Thyroid gland (tissue), 4 donors: ENCODE data around the gene NTRK2.

ENCODE experiments used
- POLR2A ChIP-seq, 2 donors: fragments of 450-650 bp; IDR thresholded peaks; one replicate each; pipeline ENCODE4 v1.6.1; 2017; ENCODE audit warnings: antibody characterized with exemption in 2 of 2, mild to moderate bottlenecking in 2 of 2, moderate library complexity in 1 of 2
- TF ChIP-seq, protein P1 (sequence below), 6 experiments: fragments of 200-600 bp in 3 of 6; fragments of 450-650 bp in 3 of 6; sonication (generic) in 3 of 6; IDR thresholded peaks; one replicate each; pipeline ENCODE4 v1.5.1; 2016 to 2019; ENCODE audit warnings: antibody characterized with exemption in 6 of 6, mild to moderate bottlenecking in 2 of 6, inconsistent platforms in 1 of 6, moderate library complexity in 1 of 6

DNA sequence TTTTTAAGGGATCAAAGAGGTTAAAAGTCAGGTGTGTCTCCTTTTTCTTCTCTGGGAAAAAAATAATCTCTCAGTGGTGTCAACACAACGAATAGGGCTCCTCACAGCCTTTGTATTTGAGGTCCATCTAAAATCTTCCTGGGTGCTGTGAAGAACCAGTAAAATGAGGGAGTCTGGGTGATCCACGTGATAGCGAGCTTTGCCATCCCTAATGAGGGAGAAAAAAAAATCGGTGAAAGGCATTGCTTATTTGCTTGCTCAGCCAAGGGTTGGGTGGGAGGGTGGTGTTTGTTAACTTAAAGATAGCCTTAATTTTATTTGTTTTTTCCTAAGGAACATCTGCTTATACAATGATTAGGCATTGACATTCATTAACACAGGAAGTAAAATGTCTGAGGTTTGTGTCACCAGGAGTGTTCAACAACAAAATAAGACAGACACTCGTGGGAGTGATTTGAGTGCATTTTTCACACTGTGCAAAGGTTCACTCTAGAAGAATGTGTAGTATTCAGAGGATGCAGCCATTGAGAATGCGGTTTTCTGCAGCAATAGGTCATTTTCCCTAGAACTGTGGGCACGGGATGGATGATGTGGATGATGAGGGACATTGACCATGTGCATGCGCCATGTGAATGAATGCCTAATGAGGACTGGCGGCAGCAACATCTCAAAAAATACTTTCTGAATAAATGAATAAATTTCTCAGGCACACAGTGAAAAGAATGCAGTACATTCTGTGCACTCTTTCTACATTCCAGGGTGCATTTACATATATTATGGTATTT is 369.5 kb downstream of the NTRK2 start:
- TF ChIP-seq, protein P1, sequence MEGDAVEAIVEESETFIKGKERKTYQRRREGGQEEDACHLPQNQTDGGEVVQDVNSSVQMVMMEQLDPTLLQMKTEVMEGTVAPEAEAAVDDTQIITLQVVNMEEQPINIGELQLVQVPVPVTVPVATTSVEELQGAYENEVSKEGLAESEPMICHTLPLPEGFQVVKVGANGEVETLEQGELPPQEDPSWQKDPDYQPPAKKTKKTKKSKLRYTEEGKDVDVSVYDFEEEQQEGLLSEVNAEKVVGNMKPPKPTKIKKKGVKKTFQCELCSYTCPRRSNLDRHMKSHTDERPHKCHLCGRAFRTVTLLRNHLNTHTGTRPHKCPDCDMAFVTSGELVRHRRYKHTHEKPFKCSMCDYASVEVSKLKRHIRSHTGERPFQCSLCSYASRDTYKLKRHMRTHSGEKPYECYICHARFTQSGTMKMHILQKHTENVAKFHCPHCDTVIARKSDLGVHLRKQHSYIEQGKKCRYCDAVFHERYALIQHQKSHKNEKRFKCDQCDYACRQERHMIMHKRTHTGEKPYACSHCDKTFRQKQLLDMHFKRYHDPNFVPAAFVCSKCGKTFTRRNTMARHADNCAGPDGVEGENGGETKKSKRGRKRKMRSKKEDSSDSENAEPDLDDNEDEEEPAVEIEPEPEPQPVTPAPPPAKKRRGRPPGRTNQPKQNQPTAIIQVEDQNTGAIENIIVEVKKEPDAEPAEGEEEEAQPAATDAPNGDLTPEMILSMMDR (IDR thresholded peaks at IDR 0.05): no peak
- TF ChIP-seq POLR2A (IDR thresholded peaks at IDR 0.05): no peak
